Measurements from ENCODE around the gene ERGIC3. TPM values are rescaled to one million over a fixed set of nuclear protein-coding genes. Genes with fewer than 3 reads are reported as not detected.

ERGIC3 gene
- polyA plus RNA-seq, 1 of the 3 experiments (the other 2 are of a cell fraction): 661 TPM

- H3K27me3 ChIP-seq (ENCODE audit: insufficient read depth): no peaks in the 10 kb centered on the region
- no peaks in the 10 kb centered on the region for H3K36me3 ChIP-seq (replicated peaks in 1 of 2; ENCODE audit: control insufficient read depth in 1 of 2, insufficient read depth in 2 of 2, low read length in 1 of 2)
- no peaks in the 10 kb centered on the region for H3K9me3 ChIP-seq
- WGBS (ENCODE audit: low lambda C conversion rate): 94% methylated on average over 17 of the region's 30 CpGs
- TF ChIP-seq FOXJ3 (CRISPR knock-in tag; IDR thresholded peaks at IDR 0.05) (no peak), PBX3 (IDR thresholded peaks at IDR 0.05) (no peak), SIN3A (IDR thresholded peaks at IDR 0.05; ENCODE audit: borderline replicate concordance, low read depth, low read length) (no peak), USF1 (IDR thresholded peaks at IDR 0.05; ENCODE audit: borderline replicate concordance, low read depth) (no peak), SMC3 (IDR thresholded peaks at IDR 0.05; ENCODE audit: low read depth, low read length) (no peak), CTCF (IDR thresholded peaks at IDR 0.05) (no peak), RCOR1 (IDR thresholded peaks at IDR 0.05; ENCODE audit: low read length) (no peak), EP300 (IDR thresholded peaks at IDR 0.05; ENCODE audit: borderline replicate concordance in 1 of 2, low read depth in 1 of 2, low read length in 1 of 2) (no peak)
- H3F3A ChIP-seq (replicated peaks; ENCODE audit: insufficient read depth): no peaks in the 10 kb centered on the region
- ChIA-PET CTCF (interaction anchor here (1.0 to 1.6 kb wide), 3 partner anchors 85 to 283 kb away, joined by 3 to 4 read pairs (median 3); no protein-coding TSS in a partner anchor), POLR2A (no interaction called here)
- peak overlapping the region in 1 of 2 experiments; percentile 31; a peak in 2 of 4 replicates for H3K4me3 ChIP-seq (ENCODE audit: low read depth in 2 of 2, low read length in 1 of 2)
- H4K20me1 ChIP-seq (ENCODE audit: insufficient read depth): no peaks in the 10 kb centered on the region
- no peaks in the 10 kb centered on the region for H3K79me2 ChIP-seq (ENCODE audit: insufficient read depth)
- peak overlapping the region; percentile 70; the same call in 1 of the 2 replicates for H3K4me2 ChIP-seq
- H3K9ac ChIP-seq: no peak overlapping the region
- no peak overlapping the region for H3K27ac ChIP-seq (ENCODE audit: low read depth in 2 of 2, low read length in 1 of 2)
- H3K9me2 ChIP-seq: no peaks in the 10 kb centered on the region
- H3K4me1 ChIP-seq (ENCODE audit: control insufficient read depth in 1 of 2, insufficient read depth in 2 of 2, low read depth in 1 of 2, low read length in 1 of 2): peaks cover 0 to 10% of the 10 kb centered on the region in 2 experiments; a peak in 1 of 4 replicates
- H2AFZ ChIP-seq (ENCODE audit: low read depth): no peak overlapping the region
- no peak for DNase-seq
These were observed 60.1 kb downstream of the ERGIC3 start for GRCh38 chr20:35601990-35602389.

GRCh38 chr20:35602851-35603495, 61.1 kb downstream of the ERGIC3 start:
- Histone ChIP-seq H4K20me1 (ENCODE audit: insufficient read depth) (no peaks in the 10 kb centered on the region), H3K4me1 (ENCODE audit: control insufficient read depth in 1 of 2, insufficient read depth in 2 of 2, low read depth in 1 of 2, low read length in 1 of 2) (peaks cover 0 to 10% of the 10 kb centered on the region in 2 experiments; a peak in 1 of 4 replicates), H3K4me3 (ENCODE audit: low read depth in 2 of 2, low read length in 1 of 2) (no peak overlapping the region), H3K36me3 (replicated peaks in 1 of 2; ENCODE audit: control insufficient read depth in 1 of 2, insufficient read depth in 2 of 2, low read length in 1 of 2) (no peaks in the 10 kb centered on the region), H3K27me3 (ENCODE audit: insufficient read depth) (no peaks in the 10 kb centered on the region), H2AFZ (ENCODE audit: low read depth) (no peak overlapping the region), H3K4me2 (no peak overlapping the region), H3K9me2 (no peaks in the 10 kb centered on the region), H3K9me3 (no peaks in the 10 kb centered on the region), H3F3A (replicated peaks; ENCODE audit: insufficient read depth) (no peaks in the 10 kb centered on the region), H3K9ac (no peak overlapping the region), H3K27ac (ENCODE audit: low read depth in 2 of 2, low read length in 1 of 2) (no peak overlapping the region), H3K79me2 (ENCODE audit: insufficient read depth) (no peaks in the 10 kb centered on the region)
- ChIA-PET CTCF (interaction anchor here (1.3 to 1.9 kb wide), 2 partner anchors 17 to 42 kb away, joined by 4 to 5 read pairs; no protein-coding TSS in a partner anchor), POLR2A (interaction anchor here (1.2 kb wide), 1 partner anchor 13 kb away, joined by 4 read pairs; no protein-coding TSS in a partner anchor)
- WGBS (ENCODE audit: low lambda C conversion rate): 95% methylated on average over 12 of the region's 15 CpGs
- DNase-seq: no peak
- no peak for TF ChIP-seq USF1 (IDR thresholded peaks at IDR 0.05; ENCODE audit: borderline replicate concordance, low read depth)
- TF ChIP-seq CTCF (IDR thresholded peaks at IDR 0.05): no peak
- no peak for TF ChIP-seq POLR2AphosphoS5 (IDR thresholded peaks at IDR 0.05; ENCODE audit: low read depth, low read length)
- TF ChIP-seq FOXJ3 (CRISPR knock-in tag; IDR thresholded peaks at IDR 0.05): no peak
- TF ChIP-seq SMC3 (IDR thresholded peaks at IDR 0.05; ENCODE audit: low read depth, low read length): no peak
- TF ChIP-seq FOXM1 (IDR thresholded peaks at IDR 0.05; ENCODE audit: low read depth): no peak
- no peak for TF ChIP-seq CHD2 (IDR thresholded peaks at IDR 0.05; ENCODE audit: low read length, partially characterized antibody)
- no peak for TF ChIP-seq IRF3 (IDR thresholded peaks at IDR 0.05; ENCODE audit: low read depth, low read length)
- TF ChIP-seq GABPA (IDR thresholded peaks at IDR 0.05; ENCODE audit: low read depth): no peak
- no peak for TF ChIP-seq EP300 (IDR thresholded peaks at IDR 0.05; ENCODE audit: borderline replicate concordance in 1 of 2, low read depth in 1 of 2, low read length in 1 of 2)
- no peak for TF ChIP-seq RFX5 (IDR thresholded peaks at IDR 0.05; ENCODE audit: low read length)
